ENCODE results near the gene FPR2.

The FPR2 gene

GRCh38 chr19:51807925-51808324, 46.9 kb downstream of the FPR2 start:
- DNase-seq: no peak

- no peak for DNase-seq
These were observed 47.5 kb downstream of the FPR2 start for GRCh38 chr19:51808333-51808986.

GRCh38 chr19:51809787-51810186, 48.8 kb downstream of the FPR2 start:
- DNase-seq: no peak

- DNase-seq: no peak
These were observed 49.2 kb downstream of the FPR2 start for GRCh38 chr19:51810223-51810622.

GRCh38 chr19:51811344-51811743, 50.4 kb downstream of the FPR2 start:
- no peak for DNase-seq

GRCh38 chr19:51815043-51815442, 54.1 kb downstream of the FPR2 start:
- no peak for DNase-seq

- DNase-seq: no peak
These were observed 55.7 kb downstream of the FPR2 start for GRCh38 chr19:51816711-51817110.

- no peak for DNase-seq
These were observed 59.0 kb downstream of the FPR2 start for GRCh38 chr19:51820011-51820410.

All from cerebellar nuclear complex (tissue), 1 donor.